GM10248 (cell line): Measurements from ENCODE around the gene MTERF4.

Experiments
- CTCF ChIA-PET: fragments of 300-600 bp; sonication (Branson Sonifier 250); formaldehyde crosslinking; extraction: SDS; loops from one replicate; lab custom pipeline; 2021; ENCODE audit warnings: antibody characterized with exemption; lab: Yijun Ruan, JAX
- POLR2A ChIA-PET: fragments of 350-650 bp; sonication (Branson Sonifier 250); formaldehyde crosslinking; extraction: SDS; loops from one replicate; lab custom pipeline; 2020; ENCODE audit warnings: antibody characterized with exemption; lab: Yijun Ruan, JAX
- DNase-seq: peaks from one replicate; pipeline ENCODE4 v3.0.0; 2012; ENCODE audit errors: extremely low spot score
- CTCF ChIP-seq: IDR thresholded peaks from 2 replicates; pipeline ENCODE4 v1.5.1; 2012; ENCODE audit warnings: mild to moderate bottlenecking, low read depth; ENCODE audit errors: extremely low read depth, missing control alignments, control extremely low read depth

Gene MTERF4

DNA sequence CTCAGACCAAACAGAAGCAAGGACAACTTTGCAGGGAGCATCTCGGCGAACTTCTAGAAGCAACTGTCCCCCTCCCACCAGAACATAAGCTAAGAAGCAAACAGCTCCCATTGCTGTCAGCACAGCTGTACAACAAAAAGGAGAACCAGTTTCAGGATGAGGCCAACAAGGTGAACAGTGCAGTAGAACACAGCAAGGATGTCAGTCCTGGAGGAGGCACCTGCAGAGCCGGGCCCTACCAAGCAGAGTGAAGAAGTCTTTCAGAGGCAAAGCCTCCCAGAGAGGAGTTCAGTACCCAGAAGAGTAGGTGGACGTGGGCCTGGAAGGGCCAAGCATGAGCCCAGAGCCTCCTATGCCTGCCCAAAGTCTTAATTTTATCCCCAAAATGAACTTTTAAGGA lies 46.2 kb upstream of the MTERF4 start:
- TF ChIP-seq CTCF = no peak
- no peak for DNase-seq
- POLR2A ChIA-PET = no interaction called here
- CTCF ChIA-PET = interaction anchor here (0.9 kb wide), 1 partner anchor 70 kb away, joined by 3 read pairs; no protein-coding TSS in a partner anchor

GRCh38 chr2:241147336-241147735 lies 45.2 kb upstream of the MTERF4 start:
- TF ChIP-seq CTCF = no peak
- no peak for DNase-seq
- ChIA-PET CTCF (interaction anchor here (1.0 to 1.2 kb wide), 2 partner anchors 12 to 69 kb away, joined by 3 to 6 read pairs; no protein-coding TSS in a partner anchor), POLR2A (no interaction called here)

- no peak for DNase-seq
- ChIA-PET CTCF (interaction anchor here (0.8 to 1.8 kb wide), 6 partner anchors 10 to 68 kb away, joined by 3 to 6 read pairs (median 3); no protein-coding TSS in a partner anchor), POLR2A (interaction anchor here (2.0 kb wide), 1 partner anchor 45 kb away, joined by 4 read pairs; the partner anchor contains the start of gene MTERF4)
- no peak for TF ChIP-seq CTCF
These were observed 44.2 kb upstream of the MTERF4 start for GRCh38 chr2:241146286-241146685.

DNA sequence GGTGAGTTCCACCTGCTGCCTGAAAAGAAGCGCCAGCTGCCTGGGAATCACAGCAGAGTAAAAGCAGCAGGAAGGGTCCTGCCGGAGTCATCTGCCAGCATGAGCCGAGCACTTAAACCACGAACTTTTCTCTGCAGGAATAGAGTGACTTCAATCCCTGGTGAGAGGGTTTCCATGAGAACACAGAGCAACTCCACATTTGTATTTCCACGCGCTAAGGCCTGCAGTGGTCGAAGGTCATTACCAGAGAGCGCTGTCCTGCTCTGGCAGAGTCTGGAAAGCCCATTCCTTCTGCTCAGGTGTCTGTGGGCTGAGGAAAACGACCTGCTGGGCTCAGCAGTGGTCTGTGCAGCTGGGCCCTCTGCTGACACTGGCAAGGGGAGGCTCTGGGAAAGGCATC lies 40.5 kb upstream of the MTERF4 start:
- no peak for TF ChIP-seq CTCF
- ChIA-PET CTCF (interaction anchor here (1.1 kb wide), 1 partner anchor 30 kb away, joined by 3 read pairs; no protein-coding TSS in a partner anchor), POLR2A (no interaction called here)
- no peak for DNase-seq

DNA sequence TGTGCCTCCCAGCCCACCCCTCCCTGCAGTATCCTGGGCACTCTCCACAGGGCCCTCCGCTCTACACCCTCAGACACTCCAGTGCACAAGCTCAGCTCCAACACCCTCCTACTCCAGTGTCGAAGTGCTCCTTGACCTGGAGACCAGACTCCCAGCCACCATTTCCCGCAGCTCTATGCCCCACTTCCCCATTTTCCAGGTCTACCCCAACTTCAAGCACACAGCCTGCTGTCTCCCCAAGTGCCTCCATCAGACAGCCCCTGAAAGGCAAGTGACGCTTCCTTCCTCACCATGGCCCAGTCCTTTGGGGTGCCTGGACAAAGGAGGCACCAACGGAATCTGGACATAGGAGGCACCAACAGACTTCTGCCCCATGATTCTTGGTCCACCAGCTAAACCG lies 40.0 kb upstream of the MTERF4 start:
- ChIA-PET CTCF (interaction anchor here (1.1 to 3.5 kb wide), 3 partner anchors 9 to 38 kb away, joined by 3 to 17 read pairs (median 3); partner anchors contain the start of genes PASK and PPP1R7), POLR2A (no interaction called here)
- TF ChIP-seq CTCF = no peak
- DNase-seq = no peak

DNA sequence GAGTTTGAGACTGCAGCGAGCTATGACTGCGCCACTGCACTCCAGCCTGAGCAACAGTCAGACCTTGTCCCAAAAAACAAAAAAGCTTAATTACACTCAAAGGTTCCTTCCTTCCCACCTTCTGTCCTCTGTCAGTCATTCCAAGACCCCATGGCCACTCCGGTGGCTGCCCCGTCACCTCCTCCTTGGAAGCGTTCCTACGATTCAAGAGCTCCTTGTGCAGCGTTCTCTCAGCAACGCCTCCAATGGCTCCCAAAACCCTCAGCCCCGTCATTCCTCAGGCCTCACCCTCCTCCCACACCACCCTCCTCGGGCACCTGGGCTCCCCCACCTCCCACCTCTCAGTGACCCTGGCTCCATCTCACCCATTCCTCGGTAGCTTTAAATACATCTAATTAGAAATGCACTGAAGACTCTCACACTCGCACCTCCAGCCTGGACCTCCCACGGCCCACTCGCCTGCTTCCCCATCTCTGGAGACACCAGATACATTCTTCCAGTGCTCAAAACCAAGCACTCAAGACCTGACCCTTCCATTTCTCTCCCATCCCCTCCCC lies 39.2 kb upstream of the MTERF4 start:
- POLR2A ChIA-PET = no interaction called here
- CTCF ChIA-PET = interaction anchor here (1.2 to 3.5 kb wide), 4 partner anchors 9 to 37 kb away, joined by 3 to 17 read pairs (median 6); partner anchors contain the start of genes PASK and PPP1R7
- DNase-seq = no peak
- TF ChIP-seq CTCF = no peak
